Vagina (tissue), 2 donors: ENCODE data around the gene APBB1IP.

Experiments used
- POLR2A ChIP-seq, 2 donors: fragments of 450-650 bp; IDR thresholded peaks; one replicate each; pipeline ENCODE4 v1.6.1; 2017; ENCODE audit warnings: antibody characterized with exemption in 2 of 2, mild to moderate bottlenecking in 2 of 2, moderate library complexity in 2 of 2
- POLR2AphosphoS5 ChIP-seq, 2 donors: sonication (generic); formaldehyde crosslinking; IDR thresholded peaks; one replicate each; pipeline ENCODE4 v1.9.0; 2017; ENCODE audit warnings: antibody characterized with exemption in 2 of 2, mild to moderate bottlenecking in 2 of 2, low read depth in 1 of 2; ENCODE audit not compliant: insufficient read depth in 1 of 2
- TF ChIP-seq, protein P1 (sequence below), 3 experiments: fragments of 450-650 bp in 2 of 3; fragments of 200-600 bp in 1 of 3; sonication (generic) in 1 of 3; IDR thresholded peaks; one replicate each; pipeline ENCODE4 v1.5.1; 2017 to 2019; ENCODE audit warnings: antibody characterized with exemption in 3 of 3, mild to moderate bottlenecking in 2 of 3, moderate library complexity in 2 of 3

DNA sequence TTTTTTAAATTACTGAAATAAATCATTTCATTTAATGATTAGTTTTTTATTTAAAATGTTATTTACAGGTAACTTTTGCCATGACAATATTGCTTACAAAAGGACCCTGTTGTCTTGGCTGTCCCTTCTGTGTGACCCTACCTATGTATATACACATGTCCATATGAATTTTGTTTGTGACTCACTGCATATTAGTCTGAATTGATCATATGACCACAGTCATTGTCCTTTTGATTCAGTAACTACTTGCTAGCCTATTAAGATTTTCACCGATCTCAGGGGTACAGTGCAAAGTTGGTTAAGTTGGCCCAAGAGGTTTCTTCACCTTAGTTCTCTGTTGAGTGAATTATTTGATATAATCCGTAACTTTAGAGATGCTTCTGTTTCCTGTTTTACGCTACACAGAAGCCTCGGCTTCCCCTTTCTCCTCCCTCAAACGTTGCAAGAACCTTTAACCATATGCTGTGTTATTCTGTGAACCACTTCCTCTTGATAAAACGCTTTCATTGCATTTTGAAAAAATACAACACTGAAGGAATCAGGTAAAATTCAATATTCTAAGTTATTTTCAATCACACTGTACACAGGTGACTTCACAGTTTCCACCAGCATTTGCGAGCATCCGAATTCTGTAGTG lies 43.9 kb downstream of the APBB1IP start:
- TF ChIP-seq, protein P1, sequence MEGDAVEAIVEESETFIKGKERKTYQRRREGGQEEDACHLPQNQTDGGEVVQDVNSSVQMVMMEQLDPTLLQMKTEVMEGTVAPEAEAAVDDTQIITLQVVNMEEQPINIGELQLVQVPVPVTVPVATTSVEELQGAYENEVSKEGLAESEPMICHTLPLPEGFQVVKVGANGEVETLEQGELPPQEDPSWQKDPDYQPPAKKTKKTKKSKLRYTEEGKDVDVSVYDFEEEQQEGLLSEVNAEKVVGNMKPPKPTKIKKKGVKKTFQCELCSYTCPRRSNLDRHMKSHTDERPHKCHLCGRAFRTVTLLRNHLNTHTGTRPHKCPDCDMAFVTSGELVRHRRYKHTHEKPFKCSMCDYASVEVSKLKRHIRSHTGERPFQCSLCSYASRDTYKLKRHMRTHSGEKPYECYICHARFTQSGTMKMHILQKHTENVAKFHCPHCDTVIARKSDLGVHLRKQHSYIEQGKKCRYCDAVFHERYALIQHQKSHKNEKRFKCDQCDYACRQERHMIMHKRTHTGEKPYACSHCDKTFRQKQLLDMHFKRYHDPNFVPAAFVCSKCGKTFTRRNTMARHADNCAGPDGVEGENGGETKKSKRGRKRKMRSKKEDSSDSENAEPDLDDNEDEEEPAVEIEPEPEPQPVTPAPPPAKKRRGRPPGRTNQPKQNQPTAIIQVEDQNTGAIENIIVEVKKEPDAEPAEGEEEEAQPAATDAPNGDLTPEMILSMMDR (IDR thresholded peaks at IDR 0.05) = no peak
- no peak for TF ChIP-seq POLR2A (IDR thresholded peaks at IDR 0.05)
- no peak for TF ChIP-seq POLR2AphosphoS5 (IDR thresholded peaks at IDR 0.05; ENCODE audit: insufficient read depth in 1 of 2, low read depth in 1 of 2)
